ELF-1 (cell line): ENCODE results near the gene ADGRF5.
A peak's percentile ranks its signal among the peaks of the same experiment; 100 is the strongest.

Source experiments
- DNase-seq: peaks from one replicate; pipeline ENCODE4 v3.0.0-alpha.2; 2016; ENCODE audit warnings: low read depth, low spot score

The ADGRF5 gene

DNA sequence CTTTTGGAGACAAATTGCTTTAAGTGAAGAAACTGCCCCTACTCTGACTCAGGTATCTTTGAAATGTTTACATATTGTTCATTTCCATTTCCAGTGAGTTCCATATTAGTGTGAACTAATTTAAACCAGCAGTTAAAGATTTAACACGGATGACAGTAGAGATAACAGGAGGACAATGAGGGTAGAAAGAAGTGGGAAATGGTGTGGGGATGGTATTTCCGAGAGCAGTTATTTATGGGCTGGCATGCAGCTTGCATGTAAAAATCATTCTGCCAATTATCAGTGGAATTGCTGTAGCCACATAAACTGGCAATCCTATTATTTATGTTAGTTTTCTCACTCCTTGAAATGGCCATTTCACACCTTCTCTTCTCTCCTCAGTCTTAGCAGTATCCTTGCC lies 8.6 kb upstream of the ADGRF5 start:
- DNase-seq = no peak

DNA sequence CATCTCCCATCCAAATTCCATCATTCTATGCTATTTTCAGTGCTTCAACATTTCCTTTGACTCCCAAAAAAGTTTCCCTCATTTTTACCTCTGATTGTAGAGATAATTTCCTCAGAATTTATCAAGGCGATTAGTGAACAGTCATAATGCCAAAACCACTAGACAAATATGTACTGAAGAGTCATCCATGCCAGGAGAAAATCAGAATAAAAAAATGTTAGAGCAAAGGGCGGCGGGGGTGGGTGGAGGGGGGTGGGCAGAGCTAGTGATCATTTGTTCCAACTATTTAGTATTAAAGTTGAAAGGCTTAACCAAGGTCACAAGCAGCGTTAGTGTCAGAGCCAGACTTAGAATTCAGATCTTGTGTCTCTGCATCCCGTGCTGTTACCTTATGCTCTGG lies 5.3 kb upstream of the ADGRF5 start:
- DNase-seq = no peak

DNA sequence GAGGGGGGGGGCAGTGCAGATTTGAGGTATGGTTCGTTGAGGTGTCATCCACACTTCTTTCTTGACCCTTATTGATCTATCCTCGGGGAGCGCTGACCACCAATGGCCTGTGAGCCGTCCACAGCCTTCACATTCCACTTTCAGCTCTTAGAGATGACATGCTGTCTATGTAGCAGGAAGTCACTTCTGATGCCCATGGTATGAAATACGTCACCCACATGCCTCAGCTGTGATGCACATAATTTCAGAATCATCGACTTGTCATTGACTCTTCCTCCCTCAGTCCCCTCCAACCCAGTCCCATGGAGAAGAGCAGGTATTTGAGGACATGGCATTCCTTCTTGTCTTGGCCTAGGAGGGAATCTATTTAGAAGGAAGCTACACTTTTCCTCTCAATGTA lies 4.7 kb upstream of the ADGRF5 start:
- DNase-seq = no peak

GRCh38 chr6:46925563-46926253 lies 4.0 kb upstream of the ADGRF5 start:
- no peak for DNase-seq

DNA sequence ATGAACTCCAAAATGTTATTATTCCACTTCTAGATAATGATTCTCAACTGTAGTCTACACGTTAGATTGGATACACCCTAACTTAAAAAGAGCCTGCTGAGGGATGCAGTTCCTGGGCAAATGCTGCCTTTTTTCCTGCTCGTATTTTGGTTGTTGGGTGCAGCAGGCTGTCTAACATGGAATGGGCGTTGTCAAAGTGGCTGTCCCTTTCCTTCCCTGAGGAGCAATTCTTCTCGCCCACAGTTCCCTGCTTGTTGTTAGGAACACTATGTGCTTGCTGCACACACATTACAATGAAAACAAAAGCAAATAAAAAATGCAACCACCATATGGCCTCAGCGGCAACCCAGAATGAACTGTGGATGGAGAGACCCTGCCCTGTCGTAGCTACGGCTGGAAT lies 1.7 kb upstream of the ADGRF5 start:
- no peak for DNase-seq

GRCh38 chr6:46921059-46921458 lies 679 bp downstream of the ADGRF5 start:
- DNase-seq = no peak

DNA sequence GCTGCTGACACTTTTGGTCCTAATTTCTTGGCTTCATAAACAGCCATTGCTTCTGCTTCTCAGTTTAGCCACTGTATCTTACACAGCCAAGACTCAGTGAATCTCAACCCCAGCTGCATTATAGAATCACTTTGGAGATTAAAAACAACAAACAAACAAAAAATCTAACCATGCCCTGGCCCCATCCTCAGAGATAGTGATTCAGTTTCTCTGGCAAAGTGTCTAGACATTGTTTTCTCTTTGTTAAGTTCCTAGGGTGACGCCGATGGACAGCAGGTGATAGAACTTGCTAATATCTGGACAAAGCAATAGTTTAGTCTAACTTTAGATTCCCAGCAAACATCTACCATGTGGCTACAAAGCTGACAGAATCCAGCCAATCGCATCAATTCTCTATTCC lies 2.9 kb downstream of the ADGRF5 start:
- DNase-seq = no peak

DNA sequence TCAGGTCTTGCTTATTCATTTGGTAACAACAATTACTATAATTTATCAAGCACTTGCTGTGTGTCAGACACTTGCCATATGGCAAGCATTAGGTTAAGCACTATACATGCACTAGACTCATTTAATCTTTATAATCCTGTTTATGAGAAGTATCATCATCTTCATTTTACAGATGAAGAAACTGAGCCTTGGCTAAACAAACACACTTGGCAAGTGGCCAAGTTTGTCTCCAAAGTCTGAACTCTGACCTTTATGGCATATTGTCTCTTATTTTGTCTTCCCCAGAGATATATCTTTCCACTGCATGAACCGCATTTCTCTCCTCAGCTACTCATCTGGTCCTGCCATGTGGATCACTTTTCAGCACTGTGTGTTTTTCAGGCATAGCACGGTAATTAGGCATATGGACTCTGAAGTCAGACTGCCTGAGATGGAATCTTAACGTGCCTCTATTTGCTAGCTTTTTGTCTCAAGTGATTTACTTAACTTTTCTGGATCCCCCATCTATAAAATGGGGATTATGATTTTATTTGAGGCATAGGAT lies 4.7 kb downstream of the ADGRF5 start:
- no peak for DNase-seq

DNA sequence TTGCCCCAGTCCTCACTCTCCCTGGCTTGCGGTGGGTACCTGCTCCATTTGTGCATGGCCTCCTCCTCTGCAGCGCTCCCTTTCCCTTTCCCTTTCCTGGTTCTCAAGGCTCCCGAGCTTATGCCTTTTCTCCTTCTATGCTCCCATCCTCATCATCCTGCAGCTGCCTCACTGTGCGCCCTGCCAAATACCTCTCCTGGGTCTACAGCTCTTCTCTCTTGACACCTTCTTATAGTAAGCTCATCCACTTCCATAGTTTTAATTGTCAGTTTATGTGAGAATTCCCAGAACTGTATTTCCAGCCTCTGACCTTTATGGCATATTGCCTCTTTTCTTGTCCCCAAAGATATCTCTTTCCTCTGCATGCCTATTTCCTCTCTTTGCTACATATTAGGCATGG lies 5.9 kb downstream of the ADGRF5 start:
- DNase-seq = no peak

DNA sequence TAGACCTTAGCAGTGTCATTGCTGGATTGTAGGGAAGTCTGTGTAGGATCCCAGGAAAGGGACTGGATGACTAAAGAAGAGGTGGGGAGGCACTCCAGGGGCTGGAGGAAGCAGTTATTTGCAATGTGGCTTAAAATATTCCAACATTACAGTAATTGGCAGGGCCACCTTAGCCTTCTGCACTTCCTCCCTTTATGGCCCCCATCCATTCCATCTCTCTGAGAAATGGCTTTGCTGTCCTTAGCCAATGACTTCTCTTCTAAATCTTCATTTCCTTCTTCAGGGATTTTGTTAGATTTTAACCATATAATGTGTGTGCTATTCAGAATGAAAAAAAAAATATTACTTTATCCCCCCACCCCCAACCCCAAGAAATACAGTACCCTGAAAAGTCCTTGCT lies 6.4 kb downstream of the ADGRF5 start:
- no peak for DNase-seq

- no peak for DNase-seq
Observed at GRCh38 chr6:46914279-46914810, 7.4 kb downstream of the ADGRF5 start.

DNA sequence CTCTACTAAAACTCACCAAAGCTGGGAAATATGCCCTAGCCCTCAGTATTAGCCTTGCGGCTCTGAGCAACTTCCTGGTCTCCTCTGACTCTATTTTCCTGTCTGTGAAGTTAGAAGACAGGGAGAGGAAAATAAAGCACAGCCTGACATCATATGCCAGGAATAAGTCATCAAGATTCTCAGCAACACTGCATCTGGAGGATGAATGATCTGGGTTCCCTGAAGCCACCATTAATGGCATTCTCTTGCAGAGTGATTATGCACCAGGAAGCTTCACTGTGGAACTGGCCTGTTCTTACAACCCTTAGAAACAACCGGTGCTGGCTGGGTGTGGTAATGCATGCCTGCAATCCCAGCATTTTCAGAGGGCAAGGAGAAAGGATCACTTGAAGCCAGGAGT lies 12.4 kb downstream of the ADGRF5 start:
- peak; percentile 15 for DNase-seq

- no peak for DNase-seq
Observed at GRCh38 chr6:46906776-46907175, 15.0 kb downstream of the ADGRF5 start.

DNA sequence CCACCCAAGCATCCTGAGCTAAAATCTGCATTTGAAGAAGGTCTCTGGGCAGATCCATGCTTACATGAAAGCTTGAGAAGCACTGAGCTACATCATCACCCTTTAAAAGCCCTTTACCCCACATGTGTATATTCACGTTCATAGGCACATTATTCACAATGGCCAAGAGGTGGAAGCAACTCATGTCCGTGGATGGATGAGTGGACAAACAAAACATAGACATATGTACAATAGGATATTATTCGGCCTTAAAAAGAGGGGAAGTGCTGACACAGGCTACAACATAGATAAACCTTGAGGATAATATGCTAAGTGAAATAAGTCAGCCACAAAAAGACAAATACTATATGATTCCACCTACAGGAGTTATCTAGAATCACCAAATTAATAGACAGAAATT lies 17.6 kb downstream of the ADGRF5 start:
- DNase-seq = no peak

DNA sequence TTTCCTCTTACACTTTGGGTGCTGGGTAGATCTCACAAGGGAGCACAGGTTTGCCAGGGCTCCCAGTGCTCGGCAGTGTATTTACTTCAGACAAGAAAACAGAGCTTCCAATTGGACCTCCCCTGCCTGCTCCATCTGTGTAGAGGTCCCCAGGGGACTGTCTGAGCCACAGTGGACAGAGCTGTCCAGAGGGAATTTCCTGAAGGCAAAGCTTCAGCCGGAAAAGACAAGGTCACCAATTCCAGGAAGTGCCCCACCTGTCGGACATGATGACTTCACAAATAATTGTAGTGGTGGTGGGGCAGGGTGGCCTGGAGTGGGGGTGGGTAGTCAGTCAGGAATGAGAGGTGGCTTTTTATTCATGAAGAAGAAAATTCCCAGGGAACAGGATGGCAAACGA lies 18.6 kb downstream of the ADGRF5 start:
- peak; percentile 39 for DNase-seq

GRCh38 chr6:46901882-46902314 lies 19.8 kb downstream of the ADGRF5 start:
- DNase-seq = no peak

DNA sequence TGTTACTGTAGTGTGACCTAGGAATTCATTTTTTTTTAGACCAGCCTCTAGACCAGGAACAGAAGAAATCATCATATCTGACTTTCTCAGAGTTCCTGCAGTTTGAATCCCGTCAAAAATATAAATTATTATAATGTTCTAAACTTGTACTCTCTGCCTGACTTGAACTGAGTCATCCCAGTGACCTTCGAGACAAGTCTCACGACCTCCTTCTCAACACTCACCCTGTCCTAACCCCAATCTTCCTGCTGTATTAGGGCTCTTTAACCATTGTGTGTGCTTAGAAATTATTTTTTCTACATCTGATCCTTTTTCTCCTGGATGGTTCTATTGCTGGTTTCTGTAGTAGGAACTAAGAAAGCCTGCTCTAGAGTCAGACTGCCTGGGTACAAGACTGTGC lies 21.5 kb downstream of the ADGRF5 start:
- no peak for DNase-seq

- no peak for DNase-seq
Observed at GRCh38 chr6:46899659-46900058, 22.1 kb downstream of the ADGRF5 start.

DNA sequence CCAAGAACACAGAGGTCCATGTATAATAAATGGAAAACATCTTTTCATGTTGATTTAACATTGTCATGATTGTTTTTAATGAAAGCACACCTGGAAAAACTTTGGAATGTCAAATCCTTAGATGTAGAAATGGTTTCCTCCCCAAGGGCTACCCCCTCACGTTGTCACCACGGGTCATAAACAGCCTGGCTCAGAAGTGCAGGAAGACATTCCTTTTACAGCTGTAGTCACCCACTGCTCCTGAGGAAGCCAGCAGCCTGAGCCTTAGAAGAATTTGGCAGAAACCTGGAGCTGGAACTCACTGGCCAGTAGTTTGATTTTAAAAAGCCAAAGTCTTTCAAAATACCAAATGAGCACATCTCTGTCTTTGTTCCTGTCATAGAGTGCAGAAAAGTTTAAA lies 23.7 kb downstream of the ADGRF5 start:
- DNase-seq = no peak

DNA sequence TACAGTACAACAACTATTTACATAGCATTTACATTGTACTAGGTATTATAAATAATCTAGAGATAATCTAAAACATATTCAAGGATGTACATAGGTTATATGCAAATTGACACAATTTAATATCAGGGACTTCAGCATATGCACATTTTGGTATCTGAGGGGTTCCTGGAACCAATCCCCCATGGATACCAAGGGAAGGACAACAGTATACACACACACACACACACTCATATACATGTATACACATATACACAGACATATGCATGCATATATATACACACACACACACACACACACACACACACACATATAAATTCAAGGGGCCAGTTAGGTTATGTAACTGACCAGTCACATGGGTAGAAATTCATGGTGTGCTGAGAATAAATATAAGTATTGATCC lies 24.9 kb downstream of the ADGRF5 start:
- DNase-seq = no peak

- no peak for DNase-seq
Observed at GRCh38 chr6:46895930-46896329, 25.8 kb downstream of the ADGRF5 start.

GRCh38 chr6:46894433-46894832 lies 27.3 kb downstream of the ADGRF5 start:
- no peak for DNase-seq

DNA sequence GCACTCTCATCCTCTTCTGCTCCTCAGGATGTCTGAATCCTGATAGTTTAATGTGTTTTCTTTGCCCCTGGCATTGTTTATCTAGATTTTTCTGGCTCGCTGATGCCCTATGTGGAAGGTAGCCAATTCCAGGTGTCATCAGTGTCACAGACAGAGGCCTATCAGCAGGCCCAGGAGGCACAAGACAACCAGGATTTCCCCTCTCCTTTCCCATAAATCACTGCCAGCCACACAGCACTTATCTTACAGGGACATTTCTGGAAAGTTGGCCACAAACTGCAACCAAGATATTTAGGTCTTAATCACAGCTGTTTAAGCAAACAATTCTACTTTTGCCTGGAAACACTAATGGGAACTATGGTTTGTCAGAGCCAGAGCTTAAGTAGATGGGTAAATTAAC lies 28.1 kb downstream of the ADGRF5 start:
- no peak for DNase-seq
